OCI-LY1 (cell line): ENCODE results near the gene PLK4.

Source experiments
- H2AFZ ChIP-seq: fragments of 200-600 bp; sonication (generic), shearing (Covaris generic); 2 replicates; pipeline ENCODE4 v1.6.0; 2014; ENCODE audit warnings: antibody characterized with exemption, mild to moderate bottlenecking, low read length
- H3F3A ChIP-seq: fragments of 200-600 bp; sonication (generic), shearing (Covaris generic); 2 replicates; pipeline ENCODE4 v1.6.0; 2014; ENCODE audit warnings: mild to moderate bottlenecking, antibody characterized with exemption, low read length, moderate library complexity; ENCODE audit not compliant: insufficient read depth
- H3K27ac ChIP-seq: fragments of 200-600 bp; sonication (generic); 2 replicates; pipeline ENCODE4 v1.5.1; 2014; ENCODE audit warnings: low read length, mixed run types, mild to moderate bottlenecking, low read depth; ENCODE audit not compliant: poor library complexity, severe bottlenecking
- H3K27me3 ChIP-seq: fragments of 200-600 bp; sonication (generic); 2 replicates; pipeline ENCODE4 v1.6.0; 2014; ENCODE audit warnings: antibody characterized with exemption, mild to moderate bottlenecking, low read length, moderate library complexity; ENCODE audit not compliant: insufficient read depth
- H3K36me3 ChIP-seq: fragments of 200-600 bp; sonication (generic); 2 replicates; pipeline ENCODE4 v1.6.1; 2014; ENCODE audit warnings: mild to moderate bottlenecking, antibody characterized with exemption, low read length, moderate library complexity, mixed read lengths; ENCODE audit not compliant: insufficient read depth
- H3K4me1 ChIP-seq: fragments of 200-600 bp; sonication (generic); 2 replicates; pipeline ENCODE4 v1.5.1; 2014; ENCODE audit warnings: mild to moderate bottlenecking, low read length, moderate library complexity; ENCODE audit not compliant: insufficient read depth, severe bottlenecking
- H3K4me2 ChIP-seq: fragments of 200-600 bp; sonication (generic), shearing (Covaris generic); 2 replicates; pipeline ENCODE4 v1.6.1; 2014; ENCODE audit warnings: low read length
- H3K4me3 ChIP-seq: fragments of 200-600 bp; sonication (generic); 2 replicates; pipeline ENCODE4 v1.5.1; 2014; ENCODE audit warnings: low read length, low read depth, mild to moderate bottlenecking, mixed read lengths; ENCODE audit not compliant: poor library complexity, severe bottlenecking
- H3K79me2 ChIP-seq: fragments of 200-600 bp; shearing (Covaris generic); 2 replicates; pipeline ENCODE4 v1.6.1; 2016; ENCODE audit warnings: mixed run types, low read length, mixed read lengths; ENCODE audit not compliant: insufficient read depth
- H3K9ac ChIP-seq: fragments of 200-600 bp; sonication (generic), shearing (Covaris generic); 2 replicates; pipeline ENCODE4 v1.6.1; 2014; ENCODE audit warnings: mild to moderate bottlenecking, low read length, mixed read lengths
- H3K9me2 ChIP-seq: fragments of 200-600 bp; sonication (generic), shearing (Covaris generic); 2 replicates; pipeline ENCODE4 v1.6.1; 2014; ENCODE audit warnings: low read depth, mild to moderate bottlenecking, low read length, mixed read lengths
- H3K9me3 ChIP-seq: fragments of 200-600 bp; shearing (Covaris generic); 2 replicates; pipeline ENCODE4 v1.6.1; 2014; ENCODE audit warnings: low read length, mixed read lengths
- H4K20me1 ChIP-seq: fragments of 200-600 bp; sonication (generic), shearing (Covaris generic); 2 replicates; pipeline ENCODE4 v1.6.0; 2016; ENCODE audit warnings: mild to moderate bottlenecking, low read length; ENCODE audit not compliant: insufficient read depth
- EZH2 ChIP-seq: fragments of 200-600 bp; sonication (generic), shearing (Covaris generic); IDR thresholded peaks from 2 replicates; pipeline ENCODE4 v1.8.0; 2017; ENCODE audit warnings: borderline replicate concordance, mixed run types, mild to moderate bottlenecking, antibody characterized with exemption, low read length, moderate library complexity, mixed read lengths
- TF ChIP-seq, protein P1 (sequence below): fragments of 200-600 bp; sonication (generic), shearing (Covaris generic); IDR thresholded peaks from 2 replicates; pipeline ENCODE4 v1.5.1; 2017; ENCODE audit warnings: mild to moderate bottlenecking, antibody characterized with exemption, low read length, moderate library complexity, mixed read lengths

The PLK4 gene

DNA sequence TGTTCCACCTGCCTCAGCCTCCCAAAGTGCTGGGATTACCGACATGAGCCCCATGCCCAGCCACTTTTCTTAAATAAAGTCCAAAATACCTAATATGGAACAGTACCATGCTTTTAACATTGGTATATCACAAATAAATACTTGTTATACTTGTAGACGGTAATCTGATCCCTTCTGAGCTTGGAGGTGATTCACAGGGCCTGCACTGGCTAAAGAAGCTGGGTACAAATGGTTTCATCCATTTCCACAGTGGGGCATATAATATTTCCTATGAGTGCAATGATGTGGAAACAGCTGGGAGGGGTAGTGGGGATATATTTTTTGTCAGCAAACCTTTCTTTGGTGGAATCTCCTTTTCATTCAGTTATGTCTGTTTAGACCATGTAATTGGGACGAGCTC is 35.8 kb downstream of the PLK4 start:
- no peaks in the 10 kb centered on the region for H3K4me1 ChIP-seq
- no peaks in the 10 kb centered on the region for H4K20me1 ChIP-seq
- H3K27ac ChIP-seq, result no peak overlapping the region
- no peak overlapping the region for H2AFZ ChIP-seq
- no peak overlapping the region for H3K9ac ChIP-seq
- no peaks in the 10 kb centered on the region for H3K79me2 ChIP-seq
- H3K9me2 ChIP-seq, result no peaks in the 10 kb centered on the region
- no peaks in the 10 kb centered on the region for H3K27me3 ChIP-seq
- peaks cover 23% of the 10 kb centered on the region for H3K36me3 ChIP-seq
- TF ChIP-seq, protein P1, sequence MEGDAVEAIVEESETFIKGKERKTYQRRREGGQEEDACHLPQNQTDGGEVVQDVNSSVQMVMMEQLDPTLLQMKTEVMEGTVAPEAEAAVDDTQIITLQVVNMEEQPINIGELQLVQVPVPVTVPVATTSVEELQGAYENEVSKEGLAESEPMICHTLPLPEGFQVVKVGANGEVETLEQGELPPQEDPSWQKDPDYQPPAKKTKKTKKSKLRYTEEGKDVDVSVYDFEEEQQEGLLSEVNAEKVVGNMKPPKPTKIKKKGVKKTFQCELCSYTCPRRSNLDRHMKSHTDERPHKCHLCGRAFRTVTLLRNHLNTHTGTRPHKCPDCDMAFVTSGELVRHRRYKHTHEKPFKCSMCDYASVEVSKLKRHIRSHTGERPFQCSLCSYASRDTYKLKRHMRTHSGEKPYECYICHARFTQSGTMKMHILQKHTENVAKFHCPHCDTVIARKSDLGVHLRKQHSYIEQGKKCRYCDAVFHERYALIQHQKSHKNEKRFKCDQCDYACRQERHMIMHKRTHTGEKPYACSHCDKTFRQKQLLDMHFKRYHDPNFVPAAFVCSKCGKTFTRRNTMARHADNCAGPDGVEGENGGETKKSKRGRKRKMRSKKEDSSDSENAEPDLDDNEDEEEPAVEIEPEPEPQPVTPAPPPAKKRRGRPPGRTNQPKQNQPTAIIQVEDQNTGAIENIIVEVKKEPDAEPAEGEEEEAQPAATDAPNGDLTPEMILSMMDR, result no peak
- TF ChIP-seq EZH2, result no peak
- no peaks in the 10 kb centered on the region for H3K9me3 ChIP-seq
- H3K4me2 ChIP-seq, result no peak overlapping the region
- no peaks in the 10 kb centered on the region for H3F3A ChIP-seq
- H3K4me3 ChIP-seq, result no peak overlapping the region

- H3K4me1 ChIP-seq, result no peaks in the 10 kb centered on the region
Measured at GRCh38 chr4:127917151-127917550, 36.5 kb downstream of the PLK4 start.

GRCh38 chr4:127920521-127920920 is 39.8 kb downstream of the PLK4 start:
- Histone ChIP-seq H3K4me2 (no peak overlapping the region), H3K4me3 (no peak overlapping the region), H3K9me2 (no peaks in the 10 kb centered on the region), H3K4me1 (no peaks in the 10 kb centered on the region), H3K27ac (no peak overlapping the region), H4K20me1 (no peaks in the 10 kb centered on the region), H3F3A (no peaks in the 10 kb centered on the region), H3K36me3 (peaks cover 28% of the 10 kb centered on the region), H3K27me3 (no peaks in the 10 kb centered on the region), H3K79me2 (no peaks in the 10 kb centered on the region), H3K9ac (no peak overlapping the region), H2AFZ (no peak overlapping the region), H3K9me3 (no peaks in the 10 kb centered on the region)
- TF ChIP-seq, protein P1, result no peak
- no peak for TF ChIP-seq EZH2

More at GRCh38 chr4:127917151-127917550, 36.5 kb downstream of the PLK4 start:
- no peak overlapping the region for H2AFZ ChIP-seq
- no peaks in the 10 kb centered on the region for H3K9me3 ChIP-seq
- no peak overlapping the region for H3K27ac ChIP-seq
- no peak overlapping the region for H3K4me3 ChIP-seq
- H3K9me2 ChIP-seq, result no peaks in the 10 kb centered on the region
- H3K79me2 ChIP-seq, result no peaks in the 10 kb centered on the region
- H3K36me3 ChIP-seq, result peaks cover 27% of the 10 kb centered on the region
- no peak overlapping the region for H3K4me2 ChIP-seq
- no peaks in the 10 kb centered on the region for H3K27me3 ChIP-seq
- no peak for TF ChIP-seq EZH2
- TF ChIP-seq, protein P1, result no peak
- no peaks in the 10 kb centered on the region for H3F3A ChIP-seq
- H3K9ac ChIP-seq, result no peak overlapping the region
- H4K20me1 ChIP-seq, result no peaks in the 10 kb centered on the region
